ENCODE measurements around the gene COL20A1.

Gene COL20A1

DNA sequence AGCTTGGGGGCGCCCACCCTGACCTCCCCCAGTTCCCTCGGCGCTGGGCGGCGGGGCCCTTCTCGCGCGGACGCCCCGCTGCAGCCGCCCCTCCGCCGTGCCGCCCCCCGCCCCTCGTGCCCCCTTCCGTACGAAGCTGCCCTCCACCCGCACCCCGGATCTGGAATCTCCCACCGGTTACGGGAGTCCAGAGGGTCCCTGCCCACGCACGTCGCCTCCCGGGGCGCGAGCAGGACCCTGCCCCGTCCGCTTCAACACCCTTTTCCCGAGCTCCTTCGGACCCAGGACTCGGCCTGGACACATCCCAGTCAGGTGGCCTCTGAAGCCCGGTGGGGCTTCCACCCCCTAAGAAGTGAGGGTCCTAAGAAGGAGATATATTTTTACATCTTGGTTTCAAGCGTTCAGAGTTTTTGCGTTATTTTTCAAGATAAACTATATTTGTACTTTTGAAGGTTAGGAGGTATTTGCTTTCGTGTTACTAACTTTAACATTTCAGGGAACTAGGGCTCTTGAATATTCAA, 19.9 kb upstream of the COL20A1 start:
- TF ChIP-seq, protein P1, sequence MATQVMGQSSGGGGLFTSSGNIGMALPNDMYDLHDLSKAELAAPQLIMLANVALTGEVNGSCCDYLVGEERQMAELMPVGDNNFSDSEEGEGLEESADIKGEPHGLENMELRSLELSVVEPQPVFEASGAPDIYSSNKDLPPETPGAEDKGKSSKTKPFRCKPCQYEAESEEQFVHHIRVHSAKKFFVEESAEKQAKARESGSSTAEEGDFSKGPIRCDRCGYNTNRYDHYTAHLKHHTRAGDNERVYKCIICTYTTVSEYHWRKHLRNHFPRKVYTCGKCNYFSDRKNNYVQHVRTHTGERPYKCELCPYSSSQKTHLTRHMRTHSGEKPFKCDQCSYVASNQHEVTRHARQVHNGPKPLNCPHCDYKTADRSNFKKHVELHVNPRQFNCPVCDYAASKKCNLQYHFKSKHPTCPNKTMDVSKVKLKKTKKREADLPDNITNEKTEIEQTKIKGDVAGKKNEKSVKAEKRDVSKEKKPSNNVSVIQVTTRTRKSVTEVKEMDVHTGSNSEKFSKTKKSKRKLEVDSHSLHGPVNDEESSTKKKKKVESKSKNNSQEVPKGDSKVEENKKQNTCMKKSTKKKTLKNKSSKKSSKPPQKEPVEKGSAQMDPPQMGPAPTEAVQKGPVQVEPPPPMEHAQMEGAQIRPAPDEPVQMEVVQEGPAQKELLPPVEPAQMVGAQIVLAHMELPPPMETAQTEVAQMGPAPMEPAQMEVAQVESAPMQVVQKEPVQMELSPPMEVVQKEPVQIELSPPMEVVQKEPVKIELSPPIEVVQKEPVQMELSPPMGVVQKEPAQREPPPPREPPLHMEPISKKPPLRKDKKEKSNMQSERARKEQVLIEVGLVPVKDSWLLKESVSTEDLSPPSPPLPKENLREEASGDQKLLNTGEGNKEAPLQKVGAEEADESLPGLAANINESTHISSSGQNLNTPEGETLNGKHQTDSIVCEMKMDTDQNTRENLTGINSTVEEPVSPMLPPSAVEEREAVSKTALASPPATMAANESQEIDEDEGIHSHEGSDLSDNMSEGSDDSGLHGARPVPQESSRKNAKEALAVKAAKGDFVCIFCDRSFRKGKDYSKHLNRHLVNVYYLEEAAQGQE (IDR thresholded peaks at IDR 0.05; ENCODE audit: insufficient read depth in 1 of 2, low read depth in 2 of 2, low read length in 2 of 2): no peak
- no peak for TF ChIP-seq FOXP2 (optimal IDR thresholded peaks at IDR 0.05; ENCODE audit: borderline replicate concordance, extremely low read depth, extremely low read length, insufficient read depth)
- TF ChIP-seq POLR2AphosphoS5 (IDR thresholded peaks at IDR 0.05; ENCODE audit: low read depth, low read length): no peak
- TF ChIP-seq TAF1 (IDR thresholded peaks at IDR 0.05; ENCODE audit: borderline replicate concordance, insufficient read depth, low read length): no peak

DNA sequence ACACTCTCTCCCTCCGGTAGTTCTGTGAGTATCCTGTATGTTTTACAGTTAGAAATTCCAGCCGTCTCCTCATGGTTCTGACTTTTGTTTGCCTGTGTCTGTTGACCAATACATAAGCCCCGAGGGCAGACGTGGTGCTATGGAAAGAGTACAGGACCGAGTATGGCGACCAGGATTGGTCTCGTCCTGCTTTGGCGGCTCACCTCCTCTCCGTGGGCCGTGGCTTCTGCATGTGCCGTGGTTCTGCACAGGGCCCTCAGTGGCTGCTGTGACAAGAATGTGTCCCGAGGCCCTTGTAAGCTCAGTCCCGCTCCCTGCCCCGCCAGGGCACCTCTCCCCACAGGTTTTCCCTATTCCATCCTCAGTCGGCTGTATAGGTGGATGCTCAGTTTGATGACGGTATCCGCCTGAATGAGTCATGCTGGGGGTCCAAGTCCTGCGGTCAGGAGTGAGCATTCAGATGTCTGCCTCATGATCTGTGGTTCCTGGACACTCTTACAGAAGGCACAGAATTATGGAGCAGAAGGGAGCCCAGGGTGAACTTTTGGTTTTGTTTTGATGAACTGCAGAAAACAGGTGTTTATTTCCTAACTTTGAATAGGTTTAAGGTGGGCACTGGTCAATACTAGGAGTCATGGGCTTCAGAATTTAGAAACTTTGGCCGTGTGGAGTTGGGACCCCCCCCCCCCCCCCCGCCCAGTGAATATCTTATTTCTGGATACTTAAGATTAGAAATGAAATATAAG, 19.2 kb upstream of the COL20A1 start:
- TF ChIP-seq SIN3A (IDR thresholded peaks at IDR 0.05; ENCODE audit: borderline replicate concordance, insufficient read depth, low read length): 0 out of 2 replicates have a peak, but pooled peaks have one; percentile 18
- TF ChIP-seq, protein P1 (IDR thresholded peaks at IDR 0.05; ENCODE audit: insufficient read depth in 1 of 2, low read depth in 2 of 2, low read length in 2 of 2): no peak

GRCh38 chr20:63274381-63275228, 18.4 kb upstream of the COL20A1 start:
- no peak for TF ChIP-seq POLR2AphosphoS5 (IDR thresholded peaks at IDR 0.05; ENCODE audit: low read depth, low read length)
- TF ChIP-seq, protein P1 (IDR thresholded peaks at IDR 0.05; ENCODE audit: insufficient read depth in 1 of 2, low read depth in 2 of 2, low read length in 2 of 2): no peak
- TF ChIP-seq FOXP2 (optimal IDR thresholded peaks at IDR 0.05; ENCODE audit: borderline replicate concordance, extremely low read depth, extremely low read length, insufficient read depth): no peak
- TF ChIP-seq TAF1 (IDR thresholded peaks at IDR 0.05; ENCODE audit: borderline replicate concordance, insufficient read depth, low read length): no peak
- TF ChIP-seq SIN3A (IDR thresholded peaks at IDR 0.05; ENCODE audit: borderline replicate concordance, insufficient read depth, low read length): no peak

DNA sequence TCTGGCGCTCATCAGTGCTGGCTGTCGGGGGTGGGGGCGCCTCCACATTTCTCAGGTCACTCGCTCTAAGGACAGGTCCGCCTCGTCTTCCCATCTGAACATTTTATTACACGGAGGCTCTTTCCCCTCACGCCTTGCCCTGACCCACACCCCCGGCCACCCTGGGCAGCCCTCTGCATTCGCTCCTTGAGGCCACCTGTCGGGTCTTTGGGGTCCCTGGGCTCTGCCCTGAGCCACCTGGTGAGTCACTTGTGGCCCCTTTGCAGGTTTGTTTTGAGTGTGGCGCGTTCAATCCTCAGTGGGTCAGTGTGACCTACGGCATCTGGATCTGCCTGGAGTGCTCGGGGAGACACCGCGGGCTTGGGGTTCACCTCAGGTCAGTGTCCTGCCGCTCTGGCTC, 17.2 kb upstream of the COL20A1 start:
- TF ChIP-seq, protein P1 (IDR thresholded peaks at IDR 0.05; ENCODE audit: insufficient read depth in 1 of 2, low read depth in 2 of 2, low read length in 2 of 2): no peak
- TF ChIP-seq SIN3A (IDR thresholded peaks at IDR 0.05; ENCODE audit: borderline replicate concordance, insufficient read depth, low read length) (no peak), FOXP2 (optimal IDR thresholded peaks at IDR 0.05; ENCODE audit: borderline replicate concordance, extremely low read depth, extremely low read length, insufficient read depth) (no peak), TAF1 (IDR thresholded peaks at IDR 0.05; ENCODE audit: borderline replicate concordance, insufficient read depth, low read length) (no peak), POLR2AphosphoS5 (IDR thresholded peaks at IDR 0.05; ENCODE audit: low read depth, low read length) (no peak)

Measured in PFSK-1 (cell line).